ENCODE measurements around the gene MRPL53.
A peak's percentile ranks its signal among the peaks of the same experiment; 100 is the strongest.

MRPL53 gene

DNA sequence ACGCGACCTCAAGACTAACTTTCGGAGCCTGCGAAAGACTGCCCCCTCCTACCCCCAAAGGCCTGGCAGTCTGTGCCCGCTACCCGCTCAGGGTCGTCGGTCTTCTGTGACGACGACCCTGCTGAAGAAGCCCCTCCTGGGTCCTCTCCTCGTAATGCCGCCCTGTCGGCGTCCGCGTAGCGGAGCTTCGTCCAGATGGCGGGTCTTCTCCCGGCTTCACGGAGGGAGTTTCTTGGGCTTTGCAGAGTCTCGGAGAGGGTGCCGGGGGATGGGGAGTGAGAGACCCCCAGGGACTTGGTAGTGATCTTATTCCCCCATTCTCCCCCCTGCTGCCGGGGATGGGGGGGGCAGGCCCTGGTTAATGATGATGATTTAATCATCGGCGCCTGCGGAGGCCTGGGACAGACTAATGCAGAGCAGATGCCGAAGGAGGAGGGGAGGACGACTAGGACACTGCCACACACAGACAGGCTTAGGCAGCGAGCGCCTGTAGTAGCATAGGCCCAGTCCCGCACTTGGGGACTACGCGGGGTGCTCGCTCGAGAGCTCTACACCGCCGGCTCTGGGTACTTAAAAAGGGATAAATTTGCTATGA lies 35.5 kb upstream of the MRPL53 start (continued):
- 0 out of 2 replicates have a peak, but pooled peaks have one; percentile 17 for TF ChIP-seq ZNF610 (tag by site-specific recombination; IDR thresholded peaks at IDR 0.05; ENCODE audit: borderline replicate concordance)
- no peak for TF ChIP-seq ZNF670 (tag by site-specific recombination; IDR thresholded peaks at IDR 0.05; ENCODE audit: low read depth)
- TF ChIP-seq KLF8 (tag by site-specific recombination; IDR thresholded peaks at IDR 0.05), result no peak
- no peak for TF ChIP-seq ZNF654 (tag by site-specific recombination; IDR thresholded peaks at IDR 0.05; ENCODE audit: low read depth)
- TF ChIP-seq, protein P1, sequence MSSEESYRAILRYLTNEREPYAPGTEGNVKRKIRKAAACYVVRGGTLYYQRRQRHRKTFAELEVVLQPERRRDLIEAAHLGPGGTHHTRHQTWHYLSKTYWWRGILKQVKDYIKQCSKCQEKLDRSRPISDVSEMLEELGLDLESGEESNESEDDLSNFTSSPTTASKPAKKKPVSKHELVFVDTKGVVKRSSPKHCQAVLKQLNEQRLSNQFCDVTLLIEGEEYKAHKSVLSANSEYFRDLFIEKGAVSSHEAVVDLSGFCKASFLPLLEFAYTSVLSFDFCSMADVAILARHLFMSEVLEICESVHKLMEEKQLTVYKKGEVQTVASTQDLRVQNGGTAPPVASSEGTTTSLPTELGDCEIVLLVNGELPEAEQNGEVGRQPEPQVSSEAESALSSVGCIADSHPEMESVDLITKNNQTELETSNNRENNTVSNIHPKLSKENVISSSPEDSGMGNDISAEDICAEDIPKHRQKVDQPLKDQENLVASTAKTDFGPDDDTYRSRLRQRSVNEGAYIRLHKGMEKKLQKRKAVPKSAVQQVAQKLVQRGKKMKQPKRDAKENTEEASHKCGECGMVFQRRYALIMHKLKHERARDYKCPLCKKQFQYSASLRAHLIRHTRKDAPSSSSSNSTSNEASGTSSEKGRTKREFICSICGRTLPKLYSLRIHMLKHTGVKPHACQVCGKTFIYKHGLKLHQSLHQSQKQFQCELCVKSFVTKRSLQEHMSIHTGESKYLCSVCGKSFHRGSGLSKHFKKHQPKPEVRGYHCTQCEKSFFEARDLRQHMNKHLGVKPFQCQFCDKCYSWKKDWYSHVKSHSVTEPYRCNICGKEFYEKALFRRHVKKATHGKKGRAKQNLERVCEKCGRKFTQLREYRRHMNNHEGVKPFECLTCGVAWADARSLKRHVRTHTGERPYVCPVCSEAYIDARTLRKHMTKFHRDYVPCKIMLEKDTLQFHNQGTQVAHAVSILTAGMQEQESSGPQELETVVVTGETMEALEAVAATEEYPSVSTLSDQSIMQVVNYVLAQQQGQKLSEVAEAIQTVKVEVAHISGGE (tag by site-specific recombination; conservative IDR thresholded peaks at IDR 0.05; ENCODE audit: low read depth), result 0 out of 2 replicates have a peak, but pooled peaks have one; percentile 32
- TF ChIP-seq ZEB2 (tag by site-specific recombination; IDR thresholded peaks at IDR 0.05), result peak; percentile 44; the same call in 1 of the 2 replicates
- TF ChIP-seq ZNF324 (tag by site-specific recombination; IDR thresholded peaks at IDR 0.05), result no peak
- 0 out of 2 replicates have a peak, but pooled peaks have one; percentile 17 for TF ChIP-seq ZNF10 (tag by site-specific recombination; IDR thresholded peaks at IDR 0.05)
- TF ChIP-seq ZNF132 (tag by site-specific recombination; IDR thresholded peaks at IDR 0.05; ENCODE audit: borderline replicate concordance), result no peak
- no peak for TF ChIP-seq ZNF274 (IDR thresholded peaks at IDR 0.05; ENCODE audit: low read length)
- TF ChIP-seq ZNF274 (tag by site-specific recombination; IDR thresholded peaks at IDR 0.05; ENCODE audit: borderline replicate concordance), result no peak
- no peak for TF ChIP-seq ZBTB20 (tag by site-specific recombination; IDR thresholded peaks at IDR 0.05)
- no peak for TF ChIP-seq ZNF169 (tag by site-specific recombination; IDR thresholded peaks at IDR 0.05)
- no peak for TF ChIP-seq ZNF214 (tag by site-specific recombination; IDR thresholded peaks at IDR 0.05; ENCODE audit: borderline replicate concordance)
- TF ChIP-seq ZBTB17 (tag by site-specific recombination; IDR thresholded peaks at IDR 0.05), result peak; percentile 85
- TF ChIP-seq ZNF76 (tag by site-specific recombination; IDR thresholded peaks at IDR 0.05; ENCODE audit: borderline replicate concordance, low read depth), result no peak
- TF ChIP-seq ZNF16 (tag by site-specific recombination; IDR thresholded peaks at IDR 0.05; ENCODE audit: low read depth), result no peak
- no peak for TF ChIP-seq ZNF555 (tag by site-specific recombination; conservative IDR thresholded peaks at IDR 0.05)
- TF ChIP-seq ZSCAN23 (tag by site-specific recombination; IDR thresholded peaks at IDR 0.05), result no peak
- no peak for TF ChIP-seq ZNF202 (tag by site-specific recombination; IDR thresholded peaks at IDR 0.05; ENCODE audit: borderline replicate concordance)
- 0 out of 2 replicates have a peak, but pooled peaks have one; percentile 24 for TF ChIP-seq ZNF660 (tag by site-specific recombination; IDR thresholded peaks at IDR 0.05)
- TF ChIP-seq ZBTB8A (tag by site-specific recombination; IDR thresholded peaks at IDR 0.05), result no peak
- peak; percentile 81 for TF ChIP-seq ZNF335 (tag by site-specific recombination; conservative IDR thresholded peaks at IDR 0.05)
- TF ChIP-seq ZNF138 (tag by site-specific recombination; IDR thresholded peaks at IDR 0.05; ENCODE audit: borderline replicate concordance), result no peak
- no peak for TF ChIP-seq ZBTB7A (tag by site-specific recombination; IDR thresholded peaks at IDR 0.05; ENCODE audit: low read depth)
- TF ChIP-seq SP2 (tag by site-specific recombination; IDR thresholded peaks at IDR 0.05), result no peak
- no peak for TF ChIP-seq ZFP37 (tag by site-specific recombination; IDR thresholded peaks at IDR 0.05)
- TF ChIP-seq, protein P2, sequence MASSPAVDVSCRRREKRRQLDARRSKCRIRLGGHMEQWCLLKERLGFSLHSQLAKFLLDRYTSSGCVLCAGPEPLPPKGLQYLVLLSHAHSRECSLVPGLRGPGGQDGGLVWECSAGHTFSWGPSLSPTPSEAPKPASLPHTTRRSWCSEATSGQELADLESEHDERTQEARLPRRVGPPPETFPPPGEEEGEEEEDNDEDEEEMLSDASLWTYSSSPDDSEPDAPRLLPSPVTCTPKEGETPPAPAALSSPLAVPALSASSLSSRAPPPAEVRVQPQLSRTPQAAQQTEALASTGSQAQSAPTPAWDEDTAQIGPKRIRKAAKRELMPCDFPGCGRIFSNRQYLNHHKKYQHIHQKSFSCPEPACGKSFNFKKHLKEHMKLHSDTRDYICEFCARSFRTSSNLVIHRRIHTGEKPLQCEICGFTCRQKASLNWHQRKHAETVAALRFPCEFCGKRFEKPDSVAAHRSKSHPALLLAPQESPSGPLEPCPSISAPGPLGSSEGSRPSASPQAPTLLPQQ (tag by site-specific recombination; IDR thresholded peaks at IDR 0.05), result 0 out of 2 replicates have a peak, but pooled peaks have one; percentile 10
- TF ChIP-seq WT1 (tag by site-specific recombination; IDR thresholded peaks at IDR 0.05), result 0 out of 2 replicates have a peak, but pooled peaks have one; percentile 31
- peak; percentile 20; the same call in 1 of the 2 replicates for TF ChIP-seq ZBTB21 (tag by site-specific recombination; IDR thresholded peaks at IDR 0.05)
- TF ChIP-seq SP3 (tag by site-specific recombination; IDR thresholded peaks at IDR 0.05), result no peak
- no peak for TF ChIP-seq HOXD13 (CRISPR knock-in tag; IDR thresholded peaks at IDR 0.05; ENCODE audit: borderline replicate concordance)
- TF ChIP-seq, protein P3, sequence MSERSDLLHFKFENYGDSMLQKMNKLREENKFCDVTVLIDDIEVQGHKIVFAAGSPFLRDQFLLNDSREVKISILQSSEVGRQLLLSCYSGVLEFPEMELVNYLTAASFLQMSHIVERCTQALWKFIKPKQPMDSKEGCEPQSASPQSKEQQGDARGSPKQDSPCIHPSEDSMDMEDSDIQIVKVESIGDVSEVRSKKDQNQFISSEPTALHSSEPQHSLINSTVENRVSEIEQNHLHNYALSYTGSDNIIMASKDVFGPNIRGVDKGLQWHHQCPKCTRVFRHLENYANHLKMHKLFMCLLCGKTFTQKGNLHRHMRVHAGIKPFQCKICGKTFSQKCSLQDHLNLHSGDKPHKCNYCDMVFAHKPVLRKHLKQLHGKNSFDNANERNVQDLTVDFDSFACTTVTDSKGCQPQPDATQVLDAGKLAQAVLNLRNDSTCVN (tag by site-specific recombination; optimal IDR thresholded peaks at IDR 0.05), result no peak
- TF ChIP-seq ZNF426 (tag by site-specific recombination; IDR thresholded peaks at IDR 0.05), result no peak
- peak; percentile 36; the same call in 1 of the 2 replicates for TF ChIP-seq ZNF341 (tag by site-specific recombination; IDR thresholded peaks at IDR 0.05; ENCODE audit: low read depth)
- TF ChIP-seq GLIS1 (tag by site-specific recombination; IDR thresholded peaks at IDR 0.05), result peak; percentile 85
- 0 out of 2 replicates have a peak, but pooled peaks have one; percentile 23 for TF ChIP-seq ZNF24 (tag by site-specific recombination; IDR thresholded peaks at IDR 0.05)

All from HEK293 (cell line).